PC-9 (cell line): ENCODE measurements around the gene GPS2. TPM values are rescaled to one million over a fixed set of nuclear protein-coding genes. Genes with fewer than 3 reads are reported as not detected.

Experiments
- BruUV-seq: library from RNA; stranded (reverse); fragments of 400-500 nt; replicated peaks from 2 replicates; lab custom pipeline; 2021; lab: Mats Ljungman, UMichigan
- CTCF ChIA-PET: fragments of 300-600 bp; sonication (Branson Sonifier 250); formaldehyde crosslinking; loops from one replicate; lab custom pipeline; 2022; ENCODE audit warnings: antibody characterized with exemption; lab: Charles Lee
- POLR2A ChIA-PET: fragments of 300-600 bp; sonication (Branson Sonifier 250); formaldehyde crosslinking; loops from one replicate; lab custom pipeline; 2022; ENCODE audit warnings: antibody characterized with exemption; ENCODE audit not compliant: unreplicated experiment; lab: Charles Lee
- DNase-seq, 2 experiments: peaks; one replicate each; pipeline versions ENCODE4 v3.0.0 to v3.0.0-alpha.2; 2015 to 2022; ENCODE audit warnings: mixed read lengths in 1 of 2
- H2AFZ ChIP-seq: fragments of 200-600 bp; sonication (generic); 2 replicates; pipeline ENCODE4 v1.8.1; 2017; ENCODE audit warnings: antibody characterized with exemption
- H3F3A ChIP-seq: fragments of 200-600 bp; sonication (generic); 2 replicates; pipeline ENCODE4 v1.8.1; 2017; ENCODE audit warnings: antibody characterized with exemption, mild to moderate bottlenecking, low read depth; ENCODE audit not compliant: insufficient read depth
- H3K27ac ChIP-seq: fragments of 200-600 bp; sonication (generic); 2 replicates; pipeline ENCODE4 v1.6.1; 2016; ENCODE audit warnings: mixed run types
- H3K27me3 ChIP-seq: fragments of 200-600 bp; sonication (generic); 2 replicates; pipeline ENCODE4 v1.6.1; 2016; ENCODE audit warnings: low read depth, mixed run types; ENCODE audit not compliant: insufficient read depth
- H3K36me3 ChIP-seq: fragments of 200-600 bp; sonication (generic); 2 replicates; pipeline ENCODE4 v1.6.1; 2016; ENCODE audit warnings: low read depth, mixed run types
- H3K4me1 ChIP-seq: fragments of 200-600 bp; sonication (generic); replicated peaks from 2 replicates; pipeline ENCODE4 v1.6.1; 2016; ENCODE audit warnings: mixed run types; ENCODE audit not compliant: insufficient read depth
- H3K4me2 ChIP-seq: fragments of 200-600 bp; sonication (generic); 2 replicates; pipeline ENCODE4 v1.6.1; 2017; ENCODE audit warnings: mixed run types
- H3K4me3 ChIP-seq: fragments of 200-600 bp; sonication (generic); 2 replicates; pipeline ENCODE4 v1.6.1; 2016; ENCODE audit warnings: mixed run types
- H3K79me2 ChIP-seq: fragments of 200-600 bp; sonication (generic); 2 replicates; pipeline ENCODE4 v1.6.1; 2017; ENCODE audit warnings: low read depth, mixed run types
- H3K9me2 ChIP-seq: fragments of 200-600 bp; sonication (generic); 2 replicates; pipeline ENCODE4 v1.8.1; 2017; ENCODE audit warnings: mild to moderate bottlenecking; ENCODE audit not compliant: insufficient read depth
- H3K9me3 ChIP-seq: fragments of 200-600 bp; sonication (generic); 2 replicates; pipeline ENCODE4 v1.8.1; 2016; ENCODE audit warnings: low read depth; ENCODE audit not compliant: insufficient read depth
- H4K20me1 ChIP-seq: fragments of 200-600 bp; sonication (generic); 2 replicates; pipeline ENCODE4 v1.8.1; 2017; ENCODE audit not compliant: insufficient read depth
- CTCF ChIP-seq: fragments of 200-600 bp; sonication (generic); conservative IDR thresholded peaks from 2 replicates; pipeline ENCODE4 v1.6.1; 2017; ENCODE audit warnings: mixed run types, antibody characterized with exemption, mild to moderate bottlenecking, moderate library complexity
- EZH2 ChIP-seq: fragments of 200-600 bp; sonication (generic); IDR thresholded peaks from 2 replicates; pipeline ENCODE4 v1.8.0; 2017; ENCODE audit warnings: antibody characterized with exemption, low read depth
- intact Hi-C: fragments of 100-400 bp; cut with micrococcal nuclease; formaldehyde crosslinking; loops from one replicate; pipeline ENCODE4 v1.10.0; 2022; ENCODE audit not compliant: unreplicated experiment
- total RNA-seq: library from RNA; stranded (reverse); gene quantifications from 2 replicates; pipeline ENCODE4 v1.2.3, GENCODE V29; 2021

Gene GPS2
- total RNA-seq, 1 experiment from 2014 or later, result 61.3 TPM

- H3K79me2 ChIP-seq, result peaks cover 18% of the 10 kb centered on the region
- TF ChIP-seq CTCF (no peak), EZH2 (no peak)
- H3K9me2 ChIP-seq, result no peaks in the 10 kb centered on the region
- no TSS peak for BruUV-seq
- peaks cover 7% of the 10 kb centered on the region for H3K4me1 ChIP-seq
- no peak overlapping the region for H3K4me3 ChIP-seq
- H3K4me2 ChIP-seq, result no peak overlapping the region
- H2AFZ ChIP-seq, result no peak overlapping the region
- CTCF ChIA-PET, result no interaction called here
- H3K27me3 ChIP-seq, result peaks cover 13% of the 10 kb centered on the region
- H4K20me1 ChIP-seq, result no peaks in the 10 kb centered on the region
- no peaks in the 10 kb centered on the region for H3K36me3 ChIP-seq
- no peak for DNase-seq
- intact Hi-C loops, result loop anchor here (1.0 kb wide), 1 partner anchor 66 kb away; the partner anchor contains the start of gene SLC2A4
- no peaks in the 10 kb centered on the region for H3K9me3 ChIP-seq
- H3F3A ChIP-seq, result peaks cover 27% of the 10 kb centered on the region
- H3K27ac ChIP-seq, result no peak overlapping the region
- POLR2A ChIA-PET, result no interaction called here
These were observed 31.8 kb upstream of the GPS2 start for GRCh38 chr17:7346761-7347614.

DNA sequence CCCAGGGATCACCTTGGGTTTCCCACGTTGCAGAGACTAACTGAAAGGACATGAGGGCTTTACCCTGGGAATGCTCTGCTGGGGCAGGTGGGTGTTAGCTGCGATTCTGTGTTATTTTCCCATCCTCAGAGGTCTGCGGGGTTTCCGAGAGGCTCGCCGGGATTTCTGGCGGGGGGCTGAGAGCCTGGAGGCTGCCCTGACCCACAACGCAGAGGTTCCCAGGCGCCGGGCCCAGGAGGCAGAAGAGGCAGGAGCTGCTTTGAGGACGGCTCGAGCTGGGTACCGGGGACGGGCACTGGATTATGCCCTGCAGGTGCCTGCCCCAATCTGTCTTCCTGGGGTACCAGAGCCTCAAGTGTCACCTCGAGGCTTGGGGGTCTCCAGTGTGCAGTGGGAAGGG lies 28.1 kb upstream of the GPS2 start:
- intact Hi-C loops, result no loop called here
- H3K27me3 ChIP-seq, result peaks cover 13% of the 10 kb centered on the region
- no peaks in the 10 kb centered on the region for H3K79me2 ChIP-seq
- H3K4me3 ChIP-seq, result no peak overlapping the region
- no peak overlapping the region for H2AFZ ChIP-seq
- no peak for DNase-seq
- ChIA-PET CTCF (no interaction called here), POLR2A (interaction anchor here (0.6 kb wide), 2 partner anchors 77 to 298 kb away, joined by 3 to 4 read pairs; no protein-coding TSS in a partner anchor)
- H3K4me2 ChIP-seq, result no peak overlapping the region
- no peaks in the 10 kb centered on the region for H4K20me1 ChIP-seq
- no peaks in the 10 kb centered on the region for H3K4me1 ChIP-seq
- H3F3A ChIP-seq, result peaks cover 8% of the 10 kb centered on the region; the same call in 1 of the 2 replicates
- TF ChIP-seq EZH2 (no peak), CTCF (no peak)
- H3K27ac ChIP-seq, result no peak overlapping the region
- no peaks in the 10 kb centered on the region for H3K36me3 ChIP-seq
- BruUV-seq, result no TSS peak
- H3K9me3 ChIP-seq, result no peaks in the 10 kb centered on the region
- H3K9me2 ChIP-seq, result no peaks in the 10 kb centered on the region

GRCh38 chr17:7341842-7342241 lies 26.7 kb upstream of the GPS2 start:
- Histone ChIP-seq H3K9me3 (no peaks in the 10 kb centered on the region), H3K27ac (no peak overlapping the region), H3K79me2 (no peaks in the 10 kb centered on the region), H3K4me1 (no peaks in the 10 kb centered on the region), H3K4me2 (no peak overlapping the region), H3K36me3 (no peaks in the 10 kb centered on the region), H2AFZ (no peak overlapping the region), H3K27me3 (peaks cover 13% of the 10 kb centered on the region), H4K20me1 (no peaks in the 10 kb centered on the region), H3F3A (peaks cover 8% of the 10 kb centered on the region; the same call in 1 of the 2 replicates), H3K9me2 (no peaks in the 10 kb centered on the region), H3K4me3 (no peak overlapping the region)
- BruUV-seq, result no TSS peak
- ChIA-PET POLR2A (no interaction called here), CTCF (interaction anchor here (0.7 kb wide), 1 partner anchor 12 kb away, joined by 3 read pairs; no protein-coding TSS in a partner anchor)
- no peak for DNase-seq
- intact Hi-C loops, result no loop called here
- TF ChIP-seq EZH2 (no peak), CTCF (no peak)
